Measurements from ENCODE around the gene TSPY8. TPM values are rescaled to one million over a fixed set of nuclear protein-coding genes. Genes with fewer than 3 reads are reported as not detected.

The TSPY8 gene, protein sequence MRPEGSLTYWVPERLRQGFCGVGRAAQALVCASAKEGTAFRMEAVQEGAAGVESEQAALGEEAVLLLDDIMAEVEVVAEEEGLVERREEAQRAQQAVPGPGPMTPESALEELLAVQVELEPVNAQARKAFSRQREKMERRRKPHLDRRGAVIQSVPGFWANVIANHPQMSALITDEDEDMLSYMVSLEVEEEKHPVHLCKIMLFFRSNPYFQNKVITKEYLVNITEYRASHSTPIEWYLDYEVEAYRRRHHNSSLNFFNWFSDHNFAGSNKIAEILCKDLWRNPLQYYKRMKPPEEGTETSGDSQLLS
- not detected in 2 replicates for total RNA-seq

DNA sequence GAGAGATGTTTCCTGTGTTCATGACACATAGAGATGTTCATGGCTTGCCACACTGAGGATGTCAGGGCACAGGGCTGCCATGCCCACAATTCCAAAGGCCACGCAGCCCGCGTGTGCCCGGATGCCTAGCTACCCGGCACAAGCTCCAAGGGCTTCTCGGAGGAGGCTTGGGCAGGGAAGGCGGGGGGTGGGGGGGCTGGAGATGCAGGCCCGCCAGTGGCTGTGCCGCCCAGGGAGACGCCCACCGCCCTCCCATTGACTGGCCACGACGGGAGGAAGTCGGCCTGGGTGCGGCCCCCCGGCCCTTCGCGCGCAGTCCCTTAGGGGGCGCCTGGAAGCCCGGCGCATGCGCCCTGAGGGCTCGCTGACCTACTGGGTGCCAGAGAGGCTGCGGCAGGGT is at the start of gene TSPY8:
TSPY8 (plus strand) TSS at position 301 of the 400 bp plus-strand sequence; CDS start at position 347, 46 bp downstream.

DNA sequence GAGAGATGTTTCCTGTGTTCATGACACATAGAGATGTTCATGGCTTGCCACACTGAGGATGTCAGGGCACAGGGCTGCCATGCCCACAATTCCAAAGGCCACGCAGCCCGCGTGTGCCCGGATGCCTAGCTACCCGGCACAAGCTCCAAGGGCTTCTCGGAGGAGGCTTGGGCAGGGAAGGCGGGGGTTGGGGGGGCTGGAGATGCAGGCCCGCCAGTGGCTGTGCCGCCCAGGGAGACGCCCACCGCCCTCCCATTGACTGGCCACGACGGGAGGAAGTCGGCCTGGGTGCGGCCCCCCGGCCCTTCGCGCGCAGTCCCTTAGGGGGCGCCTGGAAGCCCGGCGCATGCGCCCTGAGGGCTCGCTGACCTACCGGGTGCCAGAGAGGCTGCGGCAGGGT is 20.4 kb upstream of the TSPY8 start, which contains the start of gene TSPY4:
TSPY4 (plus strand) TSS at position 301 of the 400 bp plus-strand sequence; CDS start at position 347, 46 bp downstream.

DNA sequence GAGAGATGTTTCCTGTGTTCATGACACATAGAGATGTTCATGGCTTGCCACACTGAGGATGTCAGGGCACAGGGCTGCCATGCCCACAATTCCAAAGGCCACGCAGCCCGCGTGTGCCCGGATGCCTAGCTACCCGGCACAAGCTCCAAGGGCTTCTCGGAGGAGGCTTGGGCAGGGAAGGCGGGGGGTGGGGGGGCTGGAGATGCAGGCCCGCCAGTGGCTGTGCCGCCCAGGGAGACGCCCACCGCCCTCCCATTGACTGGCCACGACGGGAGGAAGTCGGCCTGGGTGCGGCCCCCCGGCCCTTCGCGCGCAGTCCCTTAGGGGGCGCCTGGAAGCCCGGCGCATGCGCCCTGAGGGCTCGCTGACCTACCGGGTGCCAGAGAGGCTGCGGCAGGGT is 40.5 kb downstream of the TSPY8 start, which contains the start of gene TSPY3:
TSPY3 (plus strand) TSS at position 301 of the 400 bp plus-strand sequence; CDS start at position 347, 46 bp downstream.

Other genes starting within 250 kb of the TSPY8 start
- not detected in 2 replicates for gene TSPY4, start 20.3 kb upstream of the TSPY8 start, total RNA-seq
- not detected in 2 replicates for gene TSPY3, start 40.6 kb downstream of the TSPY8 start, total RNA-seq
- gene TSPY1, start 109.2 kb downstream of the TSPY8 start, total RNA-seq = not detected in 2 replicates
- gene TSPY9, start 129.5 kb downstream of the TSPY8 start, total RNA-seq = not detected in 2 replicates
- gene TSPY10, start 170.1 kb downstream of the TSPY8 start, total RNA-seq = not detected in 2 replicates

Data from hair follicular keratinocyte (primary cell).